CD1c-positive myeloid dendritic cell (primary cell): ENCODE data around the gene ZNF195.
"Not testable (repeated sequence)": the region's sequence is repeated elsewhere in the genome, so short reads cannot be mapped to it uniquely, and the experiment has no call there.

Experiments
- DNase-seq: peaks from one replicate; pipeline ENCODE4 v3.0.0-alpha.2; 2016; ENCODE audit errors: extremely low spot score

ZNF195 gene

DNA sequence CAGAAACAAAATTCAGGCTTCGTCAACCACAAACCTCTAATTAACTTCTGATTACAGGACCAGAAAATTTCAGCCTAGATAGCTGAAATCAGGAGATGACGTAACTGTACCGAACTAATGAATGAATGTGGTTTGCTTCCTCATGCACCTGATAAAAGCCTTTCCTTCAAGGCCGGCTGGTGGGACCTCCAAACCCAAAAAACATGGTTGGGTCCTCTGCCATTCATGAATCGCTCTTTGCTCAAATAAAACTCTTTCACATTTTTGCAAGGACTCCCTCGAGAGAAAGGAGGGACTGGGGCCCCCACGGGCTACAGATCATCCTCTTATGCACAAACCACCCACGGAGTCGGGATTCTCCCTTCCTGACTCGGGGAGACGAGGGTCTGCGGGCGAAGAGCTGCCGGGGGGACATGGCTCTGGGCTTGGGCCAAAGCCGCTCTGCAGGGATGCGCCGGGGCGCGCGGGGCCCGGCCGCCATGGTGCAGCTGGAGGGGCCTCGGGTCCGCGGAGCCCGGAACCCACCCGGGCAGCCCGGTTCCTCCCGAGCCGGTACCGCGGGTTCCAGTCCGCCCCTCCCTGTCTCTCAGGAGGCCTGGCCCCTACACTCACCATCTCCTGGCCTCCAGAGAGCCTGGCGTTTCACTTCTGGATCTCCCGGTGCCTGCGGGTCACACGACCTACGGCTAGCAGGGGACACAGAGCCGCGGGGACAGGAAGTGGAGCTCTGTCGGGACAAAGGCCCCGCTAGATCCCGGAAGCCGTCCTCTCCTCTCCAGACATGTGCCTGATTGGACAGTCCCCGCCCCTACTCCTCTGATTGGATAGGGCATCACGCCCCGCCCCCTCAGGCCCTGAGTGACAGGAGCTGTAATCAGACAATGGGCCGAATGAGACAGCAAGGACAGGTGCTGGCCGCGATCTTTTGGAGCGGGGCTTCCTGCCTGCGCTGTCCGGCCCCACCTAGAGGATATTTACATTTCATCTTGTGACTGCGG lies at the start of gene ZNF195:
Gene ZNF195, minus strand, starts transcription at position 721 of the 998 bp plus-strand sequence. Its CDS starts 106 bp downstream, at position 615.
- peak; percentile 97 for DNase-seq

DNA sequence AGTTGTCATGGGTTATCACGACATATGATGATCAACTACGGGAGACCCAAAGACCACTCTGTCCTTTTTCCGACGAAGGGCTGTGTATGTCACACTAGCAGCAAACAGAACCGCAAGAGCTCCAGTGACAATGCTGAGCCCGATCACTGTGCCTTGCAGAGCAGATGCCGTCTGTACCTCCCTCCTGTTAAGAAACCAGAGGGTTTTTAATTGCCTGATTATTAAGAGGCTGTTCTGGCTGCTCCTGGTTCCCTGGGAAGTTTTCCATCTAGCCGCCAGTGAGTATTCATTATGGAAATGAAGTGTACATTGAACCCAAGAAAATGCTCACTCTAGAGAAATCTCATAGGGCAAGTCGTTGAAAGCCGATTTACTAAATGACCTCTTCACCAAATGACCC lies 49.1 kb upstream of the ZNF195 start:
- not testable (repeated sequence) for DNase-seq

DNA sequence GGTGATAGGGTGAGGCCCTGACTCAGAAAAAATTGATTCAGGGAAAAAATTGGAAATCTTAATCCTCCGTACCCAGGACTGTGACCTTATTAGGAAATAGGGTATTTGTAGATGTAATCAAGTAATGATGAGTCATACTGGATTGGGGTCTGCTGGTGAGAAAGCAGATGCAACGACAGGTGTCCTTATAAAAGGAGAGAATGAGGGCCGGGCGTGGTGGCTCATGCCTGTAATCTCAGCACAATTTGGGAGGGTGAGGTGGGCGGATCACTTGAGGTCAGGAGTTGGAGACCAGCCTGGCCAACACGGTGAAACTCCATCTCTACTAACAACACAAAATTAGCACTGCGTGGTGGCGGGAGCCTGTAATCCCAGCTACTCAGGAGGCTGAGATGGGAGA lies 47.6 kb upstream of the ZNF195 start:
- DNase-seq: not testable (repeated sequence)

DNA sequence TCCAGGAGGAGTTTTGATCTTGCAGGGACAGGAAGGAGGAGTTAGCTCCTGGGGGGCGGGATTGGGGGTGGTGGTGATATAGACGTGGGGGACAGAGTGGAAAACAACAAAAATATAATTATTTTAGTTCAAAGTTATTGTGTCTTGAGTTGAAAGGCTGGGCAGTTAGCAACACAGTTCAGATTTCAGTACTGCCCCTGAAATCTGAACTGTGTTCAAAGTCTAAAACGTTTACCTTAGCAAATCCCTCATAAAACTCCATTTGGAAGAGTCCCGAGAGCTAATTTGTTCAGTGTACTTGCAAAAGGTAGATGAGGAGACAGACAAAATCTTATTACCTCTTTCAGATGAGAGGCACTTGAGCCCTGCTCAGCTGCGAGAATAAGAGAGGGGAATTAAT lies 45.0 kb upstream of the ZNF195 start:
- DNase-seq: not testable (repeated sequence)

DNA sequence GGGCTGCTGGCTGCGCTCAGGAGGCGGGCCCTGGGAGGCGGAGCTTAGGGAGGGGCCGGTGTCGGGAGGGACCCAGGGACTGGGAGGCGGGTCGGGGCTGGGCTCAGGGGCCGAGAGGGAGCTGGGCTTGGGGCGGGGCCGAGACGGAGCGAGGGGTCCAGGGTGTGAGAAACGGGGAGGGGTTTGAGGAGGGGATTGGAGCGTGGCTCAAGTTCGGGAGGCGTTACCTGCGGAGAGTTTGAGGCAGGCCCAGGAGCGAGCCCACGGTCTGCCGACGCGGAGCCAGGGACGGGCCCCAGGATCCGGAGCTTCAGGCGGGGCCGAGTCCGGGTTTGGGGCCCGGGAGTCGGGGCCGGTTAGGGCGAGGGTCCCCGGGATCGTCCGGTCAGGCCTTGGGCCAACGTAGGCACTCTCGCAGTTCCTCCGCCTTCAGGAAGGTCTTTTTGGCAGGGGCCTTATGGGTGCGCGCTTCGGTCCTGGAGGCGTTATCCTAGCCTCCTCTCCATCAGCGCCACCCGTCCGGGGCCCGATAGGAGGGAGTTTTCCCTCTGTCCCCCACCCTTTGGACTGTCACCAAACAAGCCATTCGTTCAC lies 44.3 kb upstream of the ZNF195 start:
- not testable (repeated sequence) for DNase-seq

DNA sequence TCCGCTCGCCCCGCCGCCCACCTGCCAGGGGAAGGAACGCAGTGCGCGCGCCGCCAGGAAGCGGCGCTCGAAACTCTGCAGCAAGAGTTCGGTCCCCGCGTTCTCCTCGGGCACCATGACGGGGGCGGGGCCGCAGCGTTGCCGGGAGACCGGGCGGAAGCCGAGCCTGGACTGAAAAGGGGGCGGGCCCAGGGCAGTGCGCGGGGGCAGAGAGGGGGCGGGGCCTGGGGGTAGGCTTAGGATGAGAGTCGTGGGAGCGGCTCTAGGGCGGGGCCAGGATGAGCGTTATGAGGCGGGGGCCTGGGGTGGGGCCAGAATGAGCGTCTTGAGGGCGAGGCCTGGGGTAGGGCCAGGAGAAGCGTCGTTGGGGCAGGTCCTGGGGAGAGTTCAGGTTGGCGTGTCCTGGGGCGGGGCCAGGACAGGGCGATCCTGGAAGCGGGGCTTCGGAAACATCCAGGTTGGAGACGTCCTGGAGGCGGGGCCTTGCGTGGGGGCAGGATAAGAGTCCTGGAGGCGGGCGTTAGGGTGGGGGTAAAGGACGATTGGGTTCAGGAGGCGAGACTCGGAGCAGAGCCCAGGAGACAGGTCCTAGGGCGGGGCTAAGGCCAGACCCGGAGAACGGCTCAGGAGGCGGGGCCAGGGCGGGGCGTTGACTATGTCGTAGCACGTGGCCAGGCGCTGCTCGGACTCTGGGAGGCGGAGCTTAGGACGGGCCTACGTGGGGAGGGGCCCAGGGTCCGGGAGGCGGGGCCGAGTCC lies 43.6 kb upstream of the ZNF195 start:
- DNase-seq: peak; percentile 96

DNA sequence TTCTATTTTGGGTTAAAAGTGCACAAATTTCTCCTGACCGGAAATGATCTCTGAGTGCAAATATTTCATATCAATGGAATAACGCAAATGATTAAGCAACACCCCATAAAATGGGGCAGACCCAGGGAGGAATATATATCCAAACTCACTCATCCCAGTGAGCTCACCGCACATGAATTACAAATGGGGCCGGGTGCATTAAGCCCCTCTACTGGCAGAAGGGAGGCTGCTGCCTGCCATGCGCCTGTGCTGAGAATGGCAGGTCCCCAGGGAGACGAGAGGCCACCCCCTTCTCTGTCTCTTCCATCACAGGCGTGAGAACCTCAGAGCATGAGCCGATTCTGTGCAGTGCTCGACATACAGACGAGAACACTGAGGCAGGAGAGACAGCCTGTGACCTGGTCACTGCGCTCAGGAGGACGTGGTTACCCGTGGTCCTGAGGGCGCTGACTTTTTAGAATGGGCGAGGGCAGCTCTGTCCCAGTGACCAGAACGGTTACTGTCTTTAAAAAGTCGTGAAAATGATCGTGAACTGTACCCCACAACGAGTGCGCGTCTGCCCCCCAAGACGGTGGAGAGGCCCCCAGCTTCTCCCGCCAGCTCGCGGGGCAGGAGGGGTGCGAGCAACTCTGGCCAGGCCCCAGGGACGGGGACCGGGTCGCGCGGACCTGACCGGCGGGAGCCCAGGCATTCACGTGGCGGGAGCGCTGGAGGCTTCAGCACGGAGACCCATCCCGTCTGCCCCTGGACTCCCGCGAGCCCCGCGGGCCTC lies 42.8 kb upstream of the ZNF195 start:
- peak; percentile 5 for DNase-seq

DNA sequence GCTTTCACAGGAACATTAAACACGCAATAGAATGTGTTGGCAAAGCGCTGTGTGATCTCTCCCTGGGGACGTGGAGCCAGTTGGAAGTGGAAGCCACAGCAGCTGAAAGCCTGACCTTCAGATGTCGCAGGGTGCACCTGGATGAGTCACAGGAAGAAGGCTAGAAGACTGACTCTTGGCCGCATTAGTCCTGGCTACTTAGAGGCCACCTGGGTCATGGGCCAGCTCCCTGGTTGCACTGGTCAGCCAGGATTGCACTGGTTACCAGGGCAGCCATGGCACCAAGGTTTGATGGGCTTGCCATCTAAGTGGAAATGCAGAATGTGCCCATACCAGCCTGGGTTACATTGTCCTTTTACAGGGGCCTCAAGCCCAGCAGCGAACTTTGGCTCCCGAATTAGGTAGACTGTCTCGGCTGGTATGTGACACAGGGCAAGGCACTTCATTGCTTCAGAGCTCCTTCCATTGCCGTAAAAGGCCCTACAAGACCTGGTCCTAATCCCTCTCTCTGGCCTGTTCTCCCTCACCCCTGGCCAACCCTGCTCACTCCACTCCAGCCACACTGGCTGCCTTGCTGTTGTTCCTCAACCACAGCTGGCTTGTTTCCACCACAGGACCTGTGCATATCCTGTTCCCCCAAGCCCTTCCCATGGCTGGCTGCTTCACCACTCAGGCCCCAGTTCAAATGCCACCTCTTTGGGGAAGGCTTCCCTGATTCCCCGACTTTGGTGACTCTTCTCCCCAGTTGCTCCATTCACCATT lies 41.5 kb upstream of the ZNF195 start:
- not testable (repeated sequence) for DNase-seq

DNA sequence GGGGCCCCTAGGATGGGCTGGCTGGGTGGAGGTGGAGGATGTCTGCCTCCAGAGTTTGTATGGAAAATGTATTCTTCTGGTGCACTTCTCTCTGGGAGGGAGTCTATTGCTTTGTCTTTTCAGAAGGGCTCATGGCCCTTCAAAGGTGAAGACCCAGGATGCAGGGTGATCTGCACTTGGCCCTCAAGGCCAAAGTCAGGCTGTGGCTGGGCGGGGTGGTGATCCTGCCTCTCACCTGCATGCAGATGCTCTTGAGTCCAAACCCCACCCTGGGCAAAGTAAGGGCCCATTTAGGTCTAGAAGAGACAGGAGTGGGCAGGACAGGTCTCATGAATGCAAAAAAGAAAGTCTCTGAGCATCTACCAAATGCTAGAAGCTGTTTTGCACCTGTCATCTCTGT lies 40.5 kb upstream of the ZNF195 start:
- DNase-seq: not testable (repeated sequence)

DNA sequence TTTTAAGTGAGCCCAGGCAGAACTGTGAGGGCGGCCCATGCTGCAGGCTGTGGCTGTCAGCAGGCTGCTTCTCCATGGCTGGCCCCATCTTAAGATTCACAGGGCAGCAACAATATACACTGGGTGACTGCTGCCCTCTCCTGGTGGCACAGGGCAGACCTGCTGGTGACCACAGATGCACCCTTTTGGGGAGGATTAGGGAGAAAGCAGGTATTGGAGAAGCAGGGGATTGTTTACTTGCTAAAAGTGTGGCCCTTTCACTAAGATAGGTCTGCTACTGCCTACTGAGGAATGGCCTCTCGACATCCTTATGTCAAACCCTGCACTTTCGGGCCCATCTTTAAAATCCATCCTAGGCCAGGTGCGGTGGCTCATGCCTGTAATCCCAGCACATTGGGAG lies 38.1 kb upstream of the ZNF195 start:
- peak; percentile 49 for DNase-seq

DNA sequence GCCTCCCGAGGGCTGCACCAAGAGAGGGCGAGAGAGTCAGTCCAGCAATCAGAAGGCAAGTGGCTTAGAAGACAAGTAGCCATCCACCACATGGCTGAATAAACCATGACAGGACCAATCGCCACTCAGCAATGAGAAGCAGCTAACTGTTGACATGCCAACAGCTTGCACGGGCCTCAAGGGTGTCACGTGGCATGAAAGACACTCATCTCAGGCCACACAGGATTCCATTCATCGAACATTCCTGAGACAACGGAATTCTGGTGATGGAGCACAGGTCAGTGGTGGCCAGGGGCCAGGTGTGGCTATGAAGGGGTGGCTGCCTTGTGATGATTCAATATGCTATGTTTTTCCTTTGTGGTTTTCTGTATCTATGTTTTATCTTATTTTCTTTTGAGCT lies 36.4 kb upstream of the ZNF195 start:
- not testable (repeated sequence) for DNase-seq

DNA sequence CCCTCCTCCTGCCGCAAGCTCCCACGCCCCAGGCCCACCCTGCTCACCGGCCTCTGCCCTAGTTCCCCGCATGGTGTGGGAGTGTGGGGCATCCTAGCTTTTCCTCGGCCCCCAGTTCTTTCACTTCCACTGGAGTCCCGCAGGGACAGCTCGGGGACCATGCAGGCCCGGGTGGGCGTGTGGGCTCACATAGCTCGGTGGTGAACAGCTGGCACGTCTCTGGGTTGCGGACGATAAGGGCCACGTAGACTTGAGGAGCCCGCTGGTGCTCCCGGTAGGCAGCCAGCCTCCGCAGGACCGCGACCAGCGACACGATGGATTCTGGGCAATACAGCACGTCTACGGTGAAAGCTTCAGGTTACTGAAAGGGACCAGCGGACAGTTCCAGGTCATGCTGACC lies 34.7 kb upstream of the ZNF195 start:
- DNase-seq: not testable (repeated sequence)

DNA sequence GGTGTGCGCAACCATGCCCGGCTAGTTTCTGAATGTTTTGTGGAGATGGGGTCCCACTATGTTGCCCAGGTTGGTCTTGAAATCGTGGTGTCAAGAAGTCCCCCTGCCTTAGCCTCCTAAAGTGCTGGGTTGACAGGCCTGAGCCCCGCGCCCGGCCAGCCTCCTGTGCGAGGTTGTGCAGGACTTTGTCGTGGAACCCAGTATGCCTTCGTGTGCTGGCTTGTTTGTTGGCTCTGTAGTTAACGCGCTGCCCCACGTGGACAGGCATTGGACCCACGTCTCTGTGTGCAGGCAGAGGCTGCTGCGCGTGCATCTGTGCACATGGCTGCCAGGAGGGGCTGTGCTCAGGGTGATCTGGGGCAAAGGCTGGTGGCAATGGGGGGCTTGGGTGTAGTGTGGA lies 33.9 kb upstream of the ZNF195 start:
- DNase-seq: no peak

DNA sequence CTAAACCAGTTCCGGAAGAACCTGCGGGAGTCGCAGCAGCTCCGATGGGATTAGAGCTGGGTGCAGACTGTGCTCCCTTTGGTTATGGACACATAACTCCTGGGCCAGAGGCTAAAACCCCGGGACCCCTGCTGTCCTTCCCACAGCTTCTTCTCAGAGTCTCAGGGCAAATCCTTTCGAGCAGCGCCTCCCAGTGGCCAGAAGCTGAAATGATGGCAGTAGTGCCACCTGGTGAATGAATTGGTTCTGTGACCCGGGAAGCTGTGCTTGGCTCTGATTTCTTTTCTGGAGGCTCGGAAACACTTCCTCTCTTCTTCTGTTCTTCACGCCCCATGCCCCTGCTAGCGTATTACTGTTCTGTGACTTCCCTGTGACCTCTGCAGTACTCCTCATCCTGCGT lies 29.8 kb upstream of the ZNF195 start:
- DNase-seq: peak; percentile 83

DNA sequence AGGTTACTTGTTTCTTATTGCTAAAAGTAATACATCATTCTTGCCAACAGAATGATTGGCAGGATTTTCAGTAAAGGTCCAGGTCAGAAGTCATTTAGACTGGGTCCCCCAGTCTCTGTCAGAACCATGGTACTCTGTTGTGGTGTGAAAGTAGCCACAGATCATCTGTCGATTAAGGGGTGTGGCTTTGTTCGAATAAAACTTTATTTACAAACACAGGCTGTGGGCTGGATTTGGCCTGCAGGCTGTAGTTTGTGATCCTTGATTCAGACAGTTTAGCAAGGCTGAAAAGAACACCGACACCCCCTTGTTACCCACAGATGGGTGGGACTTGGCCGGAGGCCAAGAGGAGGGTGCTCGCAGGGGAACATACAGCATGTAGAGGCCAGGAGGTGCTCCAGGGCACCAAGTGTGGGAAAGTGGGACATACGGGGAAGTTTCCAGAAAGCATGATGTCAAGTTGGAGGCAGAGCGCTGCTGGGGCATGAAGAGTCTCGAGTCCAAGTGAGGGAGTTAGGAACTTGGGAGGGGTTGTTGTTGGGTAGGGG lies 29.2 kb upstream of the ZNF195 start:
- DNase-seq: not testable (repeated sequence)

DNA sequence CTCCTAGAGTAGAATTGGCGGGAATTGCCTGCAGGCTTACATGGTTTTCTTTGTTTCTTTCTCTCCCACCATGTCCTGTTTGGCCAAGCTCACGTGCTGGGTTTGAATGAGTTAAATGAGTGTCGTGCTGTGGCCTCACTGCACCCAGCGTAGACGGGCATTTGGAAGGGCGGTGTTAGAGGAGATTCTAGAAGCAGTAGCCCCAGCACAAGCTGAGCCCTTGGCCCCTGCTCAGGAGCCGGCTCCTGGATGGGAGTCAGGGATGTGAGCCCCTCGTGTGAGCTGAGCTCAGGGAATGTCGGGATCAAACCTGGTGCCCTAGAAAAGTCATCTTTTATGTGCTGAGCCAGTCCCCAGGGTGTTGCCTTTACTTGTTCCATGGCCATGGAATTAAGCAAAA lies 28.0 kb upstream of the ZNF195 start:
- not testable (repeated sequence) for DNase-seq

DNA sequence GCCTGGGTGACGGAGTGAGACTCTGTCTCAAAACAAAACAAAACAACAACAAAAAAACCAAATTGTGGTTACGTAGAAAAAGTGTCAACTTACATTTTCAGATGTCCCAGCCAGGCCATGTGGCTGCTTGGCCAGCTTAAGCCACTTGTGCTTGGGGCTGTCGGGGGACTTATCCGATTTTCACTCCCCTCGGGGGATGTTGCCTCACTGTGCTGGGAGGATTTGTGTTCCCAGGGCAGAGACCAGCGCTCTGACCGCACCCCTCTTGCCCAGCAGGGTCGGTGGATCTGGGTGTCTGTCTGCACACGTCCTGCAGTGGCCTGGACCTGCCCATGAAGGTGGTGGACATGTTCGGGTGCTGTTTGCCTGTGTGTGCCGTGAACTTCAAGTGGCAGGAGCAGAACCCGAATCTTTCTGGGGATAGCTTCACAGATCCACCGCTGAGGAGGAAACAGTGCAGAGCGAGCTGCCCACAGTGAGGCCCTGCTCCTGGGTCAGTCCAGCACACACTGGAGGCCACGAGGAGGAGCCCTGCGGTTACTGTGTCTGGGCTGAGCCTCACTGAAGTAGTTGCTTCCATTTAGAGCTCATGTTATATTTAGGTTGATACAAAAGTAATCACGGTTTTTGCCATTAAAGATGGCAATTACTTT lies 27.4 kb upstream of the ZNF195 start:
- DNase-seq: not testable (repeated sequence)

DNA sequence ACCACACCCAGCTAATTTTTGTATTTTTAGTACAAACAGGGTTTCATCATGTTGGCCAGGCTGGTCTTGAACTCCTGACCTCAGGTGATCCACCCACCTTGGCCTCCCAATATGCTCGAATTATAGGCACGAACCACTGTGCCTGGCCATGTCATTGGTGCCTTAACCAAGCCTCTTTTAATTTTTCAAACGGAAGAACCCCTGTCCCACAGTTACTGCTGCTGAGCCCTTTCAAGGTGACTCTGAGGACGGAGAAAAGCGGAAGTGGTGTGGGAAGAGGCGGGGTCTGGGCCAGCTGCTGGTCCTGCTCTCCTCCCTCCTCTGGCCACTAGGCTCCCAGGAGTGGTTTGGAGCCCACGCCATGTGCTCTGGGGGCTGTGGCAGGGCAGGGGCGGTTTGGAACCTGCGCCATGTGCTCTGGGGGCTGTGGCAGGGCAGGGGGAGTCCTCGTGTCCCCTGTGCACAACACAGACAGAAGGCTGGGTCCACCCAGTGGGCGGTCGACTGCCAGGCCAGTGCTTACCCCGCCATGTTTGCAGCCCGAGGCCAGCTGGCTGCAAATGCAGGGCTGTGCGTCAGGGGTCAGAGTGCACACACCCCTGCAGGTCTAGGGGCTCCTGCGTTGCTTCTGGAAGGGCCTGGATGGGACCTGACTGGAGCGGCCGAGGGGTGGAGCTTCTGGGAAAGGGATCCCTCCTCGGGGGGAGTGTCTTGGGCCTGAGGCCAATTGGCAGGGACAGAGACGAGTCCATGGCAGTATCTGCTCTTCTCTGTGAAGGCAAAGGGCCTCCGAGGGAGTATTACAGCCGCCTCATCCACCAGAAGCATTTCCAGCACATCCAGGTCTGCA lies 25.4 kb upstream of the ZNF195 start:
- DNase-seq: peak; percentile 23

DNA sequence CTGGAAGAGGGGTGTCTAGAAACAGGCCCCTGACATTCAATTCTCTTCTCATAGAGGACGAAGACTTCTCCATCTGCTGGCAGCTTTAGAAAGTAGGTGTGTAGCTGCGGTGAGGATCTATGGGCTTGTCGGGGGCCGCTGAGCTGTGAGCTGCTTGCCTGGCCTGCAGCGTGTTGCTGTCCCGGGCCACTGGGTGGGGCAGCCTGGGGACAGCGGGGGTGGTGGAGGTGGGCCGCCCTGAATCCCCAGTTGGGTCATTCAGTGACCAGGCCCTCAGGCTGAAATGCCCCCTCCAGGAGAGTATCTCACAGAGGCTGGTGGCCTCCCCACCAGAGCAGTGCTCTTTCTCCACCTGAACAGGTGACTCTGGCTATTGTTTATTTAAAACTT lies 23.9 kb upstream of the ZNF195 start:
- DNase-seq: not testable (repeated sequence)
